MM.1S (cell line): ENCODE data around the gene MEGF11.
A peak's percentile ranks its signal among the peaks of the same experiment; 100 is the strongest.

ENCODE experiments used
- DNase-seq: peaks from one replicate; pipeline ENCODE4 v3.0.0-alpha.2; 2015
- H2AFZ ChIP-seq: fragments of 300-600 bp; sonication (generic); 2 replicates; pipeline ENCODE4 v1.6.0; 2016; ENCODE audit warnings: antibody characterized with exemption, low read length
- H3F3A ChIP-seq: fragments of 300-600 bp; sonication (generic); 2 replicates; pipeline ENCODE4 v1.6.1; 2016; ENCODE audit warnings: mild to moderate bottlenecking, antibody characterized with exemption, low read length, moderate library complexity, mixed read lengths; ENCODE audit not compliant: insufficient read depth
- H3K27ac ChIP-seq: fragments of 300-600 bp; sonication (generic); 2 replicates; pipeline ENCODE4 v1.5.1; 2016; ENCODE audit warnings: mild to moderate bottlenecking, low read length
- H3K27me3 ChIP-seq: fragments of 300-600 bp; sonication (generic); replicated peaks from 2 replicates; pipeline ENCODE4 v1.6.0; 2016; ENCODE audit warnings: low read length; ENCODE audit not compliant: insufficient read depth
- H3K36me3 ChIP-seq: fragments of 300-600 bp; sonication (generic); replicated peaks from 2 replicates; pipeline ENCODE4 v1.6.1; 2016; ENCODE audit warnings: mild to moderate bottlenecking, low read length, mixed read lengths; ENCODE audit not compliant: insufficient read depth
- H3K4me1 ChIP-seq: fragments of 300-600 bp; sonication (generic); 2 replicates; pipeline ENCODE4 v1.6.1; 2016; ENCODE audit warnings: low read length, mixed read lengths
- H3K4me2 ChIP-seq: fragments of 300-600 bp; sonication (generic); 2 replicates; pipeline ENCODE4 v1.6.0; 2016; ENCODE audit warnings: low read depth, low read length
- H3K4me3 ChIP-seq: fragments of 300-600 bp; sonication (generic); 2 replicates; pipeline ENCODE4 v1.5.1; 2016; ENCODE audit warnings: low read length, mixed read lengths
- H3K79me2 ChIP-seq: fragments of 300-600 bp; sonication (generic); 2 replicates; pipeline ENCODE4 v1.6.1; 2016; ENCODE audit warnings: mixed run types, low read length, mixed read lengths
- H3K9ac ChIP-seq: fragments of 300-600 bp; sonication (generic); 2 replicates; pipeline ENCODE4 v1.6.1; 2016; ENCODE audit warnings: low read length, mixed read lengths
- H3K9me2 ChIP-seq: fragments of 300-600 bp; sonication (generic); replicated peaks from 2 replicates; pipeline ENCODE4 v1.6.1; 2016; ENCODE audit warnings: mild to moderate bottlenecking, low read length, mixed read lengths; ENCODE audit not compliant: insufficient read depth
- H3K9me3 ChIP-seq: fragments of 300-600 bp; sonication (generic); replicated peaks from 2 replicates; pipeline ENCODE4 v1.6.1; 2016; ENCODE audit warnings: mild to moderate bottlenecking, low read length, mixed read lengths; ENCODE audit not compliant: insufficient read depth
- H4K20me1 ChIP-seq: fragments of 300-600 bp; sonication (generic); 2 replicates; pipeline ENCODE4 v1.6.1; 2016; ENCODE audit warnings: mild to moderate bottlenecking, low read length, moderate library complexity, mixed read lengths; ENCODE audit not compliant: insufficient read depth
- CTCF ChIP-seq: fragments of 300-600 bp; sonication (generic); IDR thresholded peaks from 2 replicates; pipeline ENCODE4 v1.5.1; 2016; ENCODE audit warnings: antibody characterized with exemption, low read length, mixed read lengths
- EZH2 ChIP-seq: fragments of 300-600 bp; sonication (generic); optimal IDR thresholded peaks from 2 replicates; pipeline ENCODE3; 2017; ENCODE audit warnings: low read depth, mild to moderate bottlenecking, antibody characterized with exemption, low read length, mixed read lengths
- EZH2phosphoT487 ChIP-seq: fragments of 300-600 bp; sonication (generic); IDR thresholded peaks from 2 replicates; pipeline ENCODE4 v1.6.1; 2018; ENCODE audit warnings: antibody characterized with exemption, low read length

MEGF11 gene

GRCh38 chr15:66296186-66296585 lies 42.6 kb upstream of the MEGF11 start:
- Histone ChIP-seq H3K9ac (no peak overlapping the region), H3K27ac (no peak overlapping the region), H3K4me2 (peak overlapping the region; percentile 90; the same call in 1 of the 2 replicates), H3K36me3 (no peaks in the 10 kb centered on the region), H3F3A (peaks cover 12% of the 10 kb centered on the region), H4K20me1 (no peaks in the 10 kb centered on the region), H3K4me1 (peaks cover 13% of the 10 kb centered on the region; the same call in 1 of the 2 replicates), H3K9me2 (no peaks in the 10 kb centered on the region), H3K9me3 (no peaks in the 10 kb centered on the region), H3K27me3 (no peaks in the 10 kb centered on the region), H3K4me3 (no peak overlapping the region), H3K79me2 (peaks cover 33% of the 10 kb centered on the region), H2AFZ (no peak overlapping the region)
- DNase-seq, result no peak
- TF ChIP-seq CTCF (no peak), EZH2phosphoT487 (no peak), EZH2 (no peak)

GRCh38 chr15:66294932-66295235 lies 41.3 kb upstream of the MEGF11 start:
- H3K27ac ChIP-seq, result peak overlapping the region; percentile 77; the same call in 1 of the 2 replicates
- H3K4me1 ChIP-seq, result peaks cover 20% of the 10 kb centered on the region; the same call in 1 of the 2 replicates
- no peaks in the 10 kb centered on the region for H4K20me1 ChIP-seq
- no peaks in the 10 kb centered on the region for H3K9me2 ChIP-seq
- no peaks in the 10 kb centered on the region for H3K27me3 ChIP-seq
- peak overlapping the region; percentile 71; the same call in 1 of the 2 replicates for H2AFZ ChIP-seq
- H3K4me3 ChIP-seq, result peak overlapping the region; percentile 74
- no peaks in the 10 kb centered on the region for H3K9me3 ChIP-seq
- DNase-seq, result no peak
- H3F3A ChIP-seq, result peaks cover 12% of the 10 kb centered on the region
- no peaks in the 10 kb centered on the region for H3K36me3 ChIP-seq
- H3K79me2 ChIP-seq, result peaks cover 33% of the 10 kb centered on the region
- peak overlapping the region; percentile 90 for H3K4me2 ChIP-seq
- peak overlapping the region; percentile 76; the same call in 1 of the 2 replicates for H3K9ac ChIP-seq
- TF ChIP-seq EZH2phosphoT487 (no peak), CTCF (no peak), EZH2 (no peak)

- no peaks in the 10 kb centered on the region for H3K36me3 ChIP-seq
- H2AFZ ChIP-seq, result peak overlapping the region; percentile 71
- no peaks in the 10 kb centered on the region for H3K9me2 ChIP-seq
These were observed 40.8 kb upstream of the MEGF11 start for GRCh38 chr15:66294157-66294931.

More at GRCh38 chr15:66294157-66294931, 40.8 kb upstream of the MEGF11 start:
- Histone ChIP-seq H3K27me3 (no peaks in the 10 kb centered on the region), H3K9ac (peak overlapping the region; percentile 76), H3K4me2 (peak overlapping the region; percentile 90), H3K4me3 (peak overlapping the region; percentile 74), H3K4me1 (peaks cover 20% of the 10 kb centered on the region; the same call in 1 of the 2 replicates), H4K20me1 (no peaks in the 10 kb centered on the region), H3F3A (peaks cover 12% of the 10 kb centered on the region), H3K9me3 (no peaks in the 10 kb centered on the region), H3K27ac (peak overlapping the region; percentile 77), H3K79me2 (peaks cover 33% of the 10 kb centered on the region)
- TF ChIP-seq EZH2 (no peak), EZH2phosphoT487 (no peak), CTCF (no peak)
- DNase-seq, result peak; percentile 50
